Right lobe of liver (tissue), 4 donors: ENCODE measurements around the gene CPSF3.

Experiments
- CTCF ChIP-seq, 4 donors: fragments of 200-600 bp in 3 of 4; fragments of 450-650 bp in 1 of 4; IDR thresholded peaks; one replicate each; pipeline versions ENCODE4 v1.5.1 to v1.8.0; 2016 to 2022; ENCODE audit warnings: antibody characterized with exemption in 4 of 4, mild to moderate bottlenecking in 2 of 4
- POLR2A ChIP-seq: fragments of 450-650 bp; IDR thresholded peaks from one replicate; pipeline ENCODE4 v1.6.1; 2017; ENCODE audit warnings: antibody characterized with exemption, mild to moderate bottlenecking
- donor health status: DM: no; HTN: no; CAD: no.
- donor health status: DM: no; HTN: no; CAD: no.
- donor health status: DM: no; HTN: yes; CAD: no.

GRCh38 chr2:9390151-9390850, 33.2 kb upstream of the CPSF3 start:
- TF ChIP-seq CTCF (IDR thresholded peaks at IDR 0.05) (no peak), POLR2A (no peak)
